ENCODE measurements around the gene SRRD. TPM values are rescaled to one million over a fixed set of nuclear protein-coding genes. Genes with fewer than 3 reads are reported as not detected.

SRRD gene
- polyA plus RNA-seq, 2 donors, result 7.4 to 11.9 TPM

DNA sequence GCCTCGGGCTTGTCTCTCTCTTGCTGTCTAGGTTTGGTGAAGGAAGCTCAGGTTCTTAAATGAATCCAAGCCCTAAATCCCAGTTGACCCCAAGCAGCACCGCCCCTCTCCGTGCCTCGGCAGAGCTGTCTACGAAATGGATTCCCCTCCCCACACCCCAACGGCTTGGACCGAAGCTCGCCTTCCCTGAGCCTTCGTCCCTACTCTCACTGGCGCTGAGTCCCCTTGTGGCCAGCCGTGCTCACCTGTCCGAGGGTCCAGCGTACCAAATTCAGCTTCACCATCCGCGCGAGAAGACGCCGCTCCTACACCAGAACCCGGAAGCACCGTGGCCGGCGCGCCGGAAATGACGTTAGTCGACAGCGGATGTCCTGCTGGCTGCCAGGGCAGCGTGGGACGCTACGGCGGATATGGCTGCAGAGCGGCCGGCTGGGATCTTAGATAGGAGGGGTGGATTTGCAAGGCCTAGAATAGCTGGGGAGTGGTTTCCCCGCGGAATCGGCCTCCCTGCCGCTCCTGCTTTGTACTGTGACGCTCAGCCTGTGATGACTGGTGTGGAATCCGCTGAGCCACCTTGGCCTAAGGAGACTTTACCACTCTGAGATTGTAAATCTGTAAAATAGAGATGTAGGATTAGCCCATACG lies 28.6 kb downstream of the SRRD start, which contains the start of gene TFIP11:
Gene TFIP11, minus strand, starts transcription at position 325 of the 645 bp plus-strand sequence. CDS start 2,201 bp downstream, outside the sequence.
- WGBS, 2 donors, result 0% methylated on average over 40 of the region's 40 CpGs
- peaks cover 0 to 5% of the 10 kb centered on the region in 2 donors for H3K4me1 ChIP-seq (ENCODE audit: control insufficient read depth in 2 of 2, insufficient read depth in 2 of 2, low read length in 1 of 2)
- H3K9me3 ChIP-seq (ENCODE audit: control insufficient read depth in 2 of 2, insufficient read depth in 1 of 2, low read depth in 1 of 2, low read length in 1 of 2), result no peaks in the 10 kb centered on the region
- H3K36me3 ChIP-seq (ENCODE audit: control insufficient read depth in 2 of 2, insufficient read depth in 2 of 2, low read length in 1 of 2), result peaks cover 8 to 9% of the 10 kb centered on the region in 2 donors
- no peaks in the 10 kb centered on the region for H3K27me3 ChIP-seq (ENCODE audit: control insufficient read depth in 1 of 2, insufficient read depth in 2 of 2, low read length in 2 of 2)
- H3K4me3 ChIP-seq (ENCODE audit: low read depth in 1 of 2, low read length in 2 of 2), result peak within 1 kb of the TSS; percentile 89 to 98
- H3K27ac ChIP-seq (ENCODE audit: low read depth in 2 of 2, low read length in 1 of 2), result peak within 1 kb of the TSS; percentile 61 to 91

DNA sequence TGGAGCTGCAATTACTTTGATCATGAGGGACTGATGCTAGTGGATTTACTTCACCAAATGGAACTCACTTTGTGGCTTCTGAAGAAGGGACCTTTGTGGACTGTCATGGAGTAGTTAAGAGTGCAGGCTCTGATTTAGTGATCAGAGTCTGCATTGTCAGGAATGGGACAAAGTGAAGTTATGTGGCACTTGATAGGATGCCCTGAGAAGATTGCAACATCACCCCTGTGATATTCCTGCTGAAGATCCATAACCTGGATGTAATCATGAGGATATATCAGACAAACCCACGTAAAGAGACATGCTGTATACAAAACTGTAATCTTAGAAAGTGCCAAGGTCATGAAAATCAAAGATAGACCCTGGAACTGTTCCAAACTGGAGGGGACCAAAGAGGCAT lies 30.2 kb downstream of the SRRD start:
- Histone ChIP-seq H3K36me3 (ENCODE audit: control insufficient read depth in 2 of 2, insufficient read depth in 2 of 2, low read length in 1 of 2) (peaks cover 1 to 6% of the 10 kb centered on the region in 2 donors), H3K27ac (ENCODE audit: low read depth in 2 of 2, low read length in 1 of 2) (no peak overlapping the region), H3K4me1 (ENCODE audit: control insufficient read depth in 2 of 2, insufficient read depth in 2 of 2, low read length in 1 of 2) (peaks cover 0 to 5% of the 10 kb centered on the region in 2 donors), H3K4me3 (ENCODE audit: low read depth in 1 of 2, low read length in 2 of 2) (no peak overlapping the region), H3K27me3 (ENCODE audit: control insufficient read depth in 1 of 2, insufficient read depth in 2 of 2, low read length in 2 of 2) (no peaks in the 10 kb centered on the region), H3K9me3 (ENCODE audit: control insufficient read depth in 2 of 2, insufficient read depth in 1 of 2, low read depth in 1 of 2, low read length in 1 of 2) (no peaks in the 10 kb centered on the region)
- 57 to 70% methylated on average over 1 of the region's 1 CpG for WGBS, 2 donors

DNA sequence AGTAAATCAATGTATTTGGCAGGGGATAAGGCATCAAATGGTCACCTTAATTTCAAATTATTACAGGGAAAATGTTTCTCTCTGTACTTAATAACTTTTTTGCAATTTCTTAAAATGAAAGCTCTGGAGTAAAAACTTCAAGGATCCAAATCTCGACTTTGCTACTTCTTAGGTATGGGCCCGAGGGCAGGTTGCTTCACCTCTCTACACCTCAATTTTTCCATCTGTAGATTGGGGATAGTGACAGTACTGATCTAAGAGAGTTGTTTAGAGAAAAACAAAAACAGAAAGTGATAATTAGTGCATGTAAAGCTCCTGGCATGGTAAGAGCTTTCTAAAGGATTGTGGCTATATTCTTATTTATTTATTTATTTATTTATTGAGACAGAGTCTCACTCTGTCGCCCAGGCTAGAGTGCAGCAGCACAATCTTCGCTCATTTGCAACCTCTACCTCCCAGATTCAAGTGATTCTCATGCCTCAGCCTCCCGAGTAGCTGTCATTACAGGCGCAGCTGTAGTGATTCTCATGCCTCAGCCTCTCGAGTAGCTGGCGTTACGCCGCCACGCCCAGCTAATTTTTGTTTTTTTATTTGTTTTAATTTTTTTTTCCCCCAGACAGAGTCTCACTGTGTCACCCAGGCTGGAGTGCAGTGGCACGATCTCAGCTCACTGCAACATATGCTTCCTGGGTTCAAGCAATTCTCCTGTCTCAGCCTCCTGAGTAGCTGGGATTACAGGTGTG lies 30.9 kb downstream of the SRRD start:
- Histone ChIP-seq H3K36me3 (ENCODE audit: control insufficient read depth in 2 of 2, insufficient read depth in 2 of 2, low read length in 1 of 2) (peaks cover 0 to 3% of the 10 kb centered on the region in 2 donors), H3K4me3 (ENCODE audit: low read depth in 1 of 2, low read length in 2 of 2) (no peak overlapping the region), H3K4me1 (ENCODE audit: control insufficient read depth in 2 of 2, insufficient read depth in 2 of 2, low read length in 1 of 2) (peaks cover 0 to 5% of the 10 kb centered on the region in 2 donors), H3K9me3 (ENCODE audit: control insufficient read depth in 2 of 2, insufficient read depth in 1 of 2, low read depth in 1 of 2, low read length in 1 of 2) (no peaks in the 10 kb centered on the region), H3K27ac (ENCODE audit: low read depth in 2 of 2, low read length in 1 of 2) (no peak overlapping the region), H3K27me3 (ENCODE audit: control insufficient read depth in 1 of 2, insufficient read depth in 2 of 2, low read length in 2 of 2) (no peaks in the 10 kb centered on the region)
- 88 to 92% methylated on average over 12 of the region's 12 CpGs for WGBS, 2 donors

GRCh38 chr22:26515931-26516330 lies 32.3 kb downstream of the SRRD start:
- no peak overlapping the region for H3K4me3 ChIP-seq (ENCODE audit: low read depth in 1 of 2, low read length in 2 of 2)
- H3K4me1 ChIP-seq (ENCODE audit: control insufficient read depth in 2 of 2, insufficient read depth in 2 of 2, low read length in 1 of 2), result peaks cover 0 to 5% of the 10 kb centered on the region in 2 donors
- no peaks in the 10 kb centered on the region for H3K9me3 ChIP-seq (ENCODE audit: control insufficient read depth in 2 of 2, insufficient read depth in 1 of 2, low read depth in 1 of 2, low read length in 1 of 2)
- WGBS, 2 donors, result 80 to 81% methylated on average over 3 of the region's 3 CpGs
- no peaks in the 10 kb centered on the region for H3K36me3 ChIP-seq (ENCODE audit: control insufficient read depth in 2 of 2, insufficient read depth in 2 of 2, low read length in 1 of 2)
- H3K27me3 ChIP-seq (ENCODE audit: control insufficient read depth in 1 of 2, insufficient read depth in 2 of 2, low read length in 2 of 2), result no peaks in the 10 kb centered on the region
- H3K27ac ChIP-seq (ENCODE audit: low read depth in 2 of 2, low read length in 1 of 2), result no peak overlapping the region

DNA sequence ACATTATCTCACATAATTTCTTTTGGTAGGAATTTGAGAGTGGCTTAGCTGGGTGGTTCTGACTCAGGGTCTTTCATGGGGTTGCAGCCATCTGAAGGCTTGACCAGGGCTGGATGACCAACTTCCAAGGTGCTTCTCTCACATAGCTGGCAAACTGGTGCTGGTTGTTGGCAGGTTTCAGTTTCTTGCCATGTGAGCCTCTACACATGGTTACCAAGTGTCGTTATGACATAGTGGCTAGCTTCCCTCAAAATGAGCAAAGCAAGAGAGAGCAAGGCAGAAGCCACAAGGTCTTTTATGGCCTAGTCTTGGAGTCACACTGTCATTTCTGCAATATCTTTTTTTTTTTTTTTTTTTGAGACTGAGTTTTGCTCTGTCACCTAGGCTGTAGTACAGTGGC lies 32.8 kb downstream of the SRRD start:
- no peak overlapping the region for H3K4me3 ChIP-seq (ENCODE audit: low read depth in 1 of 2, low read length in 2 of 2)
- 73 to 80% methylated on average over 1 of the region's 1 CpG for WGBS, 2 donors
- no peaks in the 10 kb centered on the region for H3K27me3 ChIP-seq (ENCODE audit: control insufficient read depth in 1 of 2, insufficient read depth in 2 of 2, low read length in 2 of 2)
- no peaks in the 10 kb centered on the region for H3K36me3 ChIP-seq (ENCODE audit: control insufficient read depth in 2 of 2, insufficient read depth in 2 of 2, low read length in 1 of 2)
- H3K27ac ChIP-seq (ENCODE audit: low read depth in 2 of 2, low read length in 1 of 2), result no peak overlapping the region
- H3K4me1 ChIP-seq (ENCODE audit: control insufficient read depth in 2 of 2, insufficient read depth in 2 of 2, low read length in 1 of 2), result peaks cover 0 to 3% of the 10 kb centered on the region in 2 donors
- H3K9me3 ChIP-seq (ENCODE audit: control insufficient read depth in 2 of 2, insufficient read depth in 1 of 2, low read depth in 1 of 2, low read length in 1 of 2), result no peaks in the 10 kb centered on the region

- Histone ChIP-seq H3K27ac (ENCODE audit: low read depth in 2 of 2, low read length in 1 of 2) (no peak overlapping the region), H3K4me1 (ENCODE audit: control insufficient read depth in 2 of 2, insufficient read depth in 2 of 2, low read length in 1 of 2) (peaks cover 0 to 2% of the 10 kb centered on the region in 2 donors), H3K4me3 (ENCODE audit: low read depth in 1 of 2, low read length in 2 of 2) (no peak overlapping the region), H3K27me3 (ENCODE audit: control insufficient read depth in 1 of 2, insufficient read depth in 2 of 2, low read length in 2 of 2) (no peaks in the 10 kb centered on the region), H3K9me3 (ENCODE audit: control insufficient read depth in 2 of 2, insufficient read depth in 1 of 2, low read depth in 1 of 2, low read length in 1 of 2) (no peaks in the 10 kb centered on the region), H3K36me3 (ENCODE audit: control insufficient read depth in 2 of 2, insufficient read depth in 2 of 2, low read length in 1 of 2) (no peaks in the 10 kb centered on the region)
- 97% methylated on average over 5 of the region's 5 CpGs for WGBS, 2 donors
Observed at GRCh38 chr22:26517429-26517828, 33.8 kb downstream of the SRRD start.

GRCh38 chr22:26522012-26522411 lies 38.3 kb downstream of the SRRD start:
- H3K27me3 ChIP-seq (ENCODE audit: control insufficient read depth in 1 of 2, insufficient read depth in 2 of 2, low read length in 2 of 2), result no peaks in the 10 kb centered on the region
- no peaks in the 10 kb centered on the region for H3K4me1 ChIP-seq (ENCODE audit: control insufficient read depth in 2 of 2, insufficient read depth in 2 of 2, low read length in 1 of 2)
- no peaks in the 10 kb centered on the region for H3K9me3 ChIP-seq (ENCODE audit: control insufficient read depth in 2 of 2, insufficient read depth in 1 of 2, low read depth in 1 of 2, low read length in 1 of 2)
- H3K27ac ChIP-seq (ENCODE audit: low read depth in 2 of 2, low read length in 1 of 2), result no peak overlapping the region
- WGBS, 2 donors, result 91 to 95% methylated on average over 2 of the region's 2 CpGs
- H3K4me3 ChIP-seq (ENCODE audit: low read depth in 1 of 2, low read length in 2 of 2), result no peak overlapping the region
- H3K36me3 ChIP-seq (ENCODE audit: control insufficient read depth in 2 of 2, insufficient read depth in 2 of 2, low read length in 1 of 2), result no peaks in the 10 kb centered on the region

GRCh38 chr22:26522592-26522991 lies 38.9 kb downstream of the SRRD start:
- peaks cover 0 to 3% of the 10 kb centered on the region in 2 donors for H3K36me3 ChIP-seq (ENCODE audit: control insufficient read depth in 2 of 2, insufficient read depth in 2 of 2, low read length in 1 of 2)
- no peak overlapping the region for H3K27ac ChIP-seq (ENCODE audit: low read depth in 2 of 2, low read length in 1 of 2)
- no peak overlapping the region for H3K4me3 ChIP-seq (ENCODE audit: low read depth in 1 of 2, low read length in 2 of 2)
- no peaks in the 10 kb centered on the region for H3K4me1 ChIP-seq (ENCODE audit: control insufficient read depth in 2 of 2, insufficient read depth in 2 of 2, low read length in 1 of 2)
- no peaks in the 10 kb centered on the region for H3K27me3 ChIP-seq (ENCODE audit: control insufficient read depth in 1 of 2, insufficient read depth in 2 of 2, low read length in 2 of 2)
- H3K9me3 ChIP-seq (ENCODE audit: control insufficient read depth in 2 of 2, insufficient read depth in 1 of 2, low read depth in 1 of 2, low read length in 1 of 2), result no peaks in the 10 kb centered on the region
- WGBS, 2 donors, result 90% methylated on average over 4 of the region's 4 CpGs

- no peak overlapping the region for H3K4me3 ChIP-seq (ENCODE audit: low read depth in 1 of 2, low read length in 2 of 2)
- no peaks in the 10 kb centered on the region for H3K27me3 ChIP-seq (ENCODE audit: control insufficient read depth in 1 of 2, insufficient read depth in 2 of 2, low read length in 2 of 2)
- no peaks in the 10 kb centered on the region for H3K4me1 ChIP-seq (ENCODE audit: control insufficient read depth in 2 of 2, insufficient read depth in 2 of 2, low read length in 1 of 2)
- no peak overlapping the region for H3K27ac ChIP-seq (ENCODE audit: low read depth in 2 of 2, low read length in 1 of 2)
- no peaks in the 10 kb centered on the region for H3K9me3 ChIP-seq (ENCODE audit: control insufficient read depth in 2 of 2, insufficient read depth in 1 of 2, low read depth in 1 of 2, low read length in 1 of 2)
- WGBS, 2 donors, result 68 to 89% methylated on average over 4 of the region's 4 CpGs
- H3K36me3 ChIP-seq (ENCODE audit: control insufficient read depth in 2 of 2, insufficient read depth in 2 of 2, low read length in 1 of 2), result peaks cover 0 to 6% of the 10 kb centered on the region in 2 donors
Observed at GRCh38 chr22:26524870-26525269, 41.2 kb downstream of the SRRD start.
